Measurements from ENCODE around the gene TRIM33. TPM values are rescaled to one million over a fixed set of nuclear protein-coding genes. Genes with fewer than 3 reads are reported as not detected.

TRIM33 gene
- total and polyA plus RNA-seq, 2 donors (not counting 1 experiment from before 2014, with no cell fraction given) = 17.8 to 21.5 TPM

- Histone ChIP-seq H3K9me3 (ENCODE audit: control insufficient read depth, insufficient read depth, low read depth, low read length) (no peaks in the 10 kb centered on the region), H2AFZ (ENCODE audit: low read length) (no peak overlapping the region), H3K27me3 (ENCODE audit: control insufficient read depth, insufficient read depth, low read length) (no peaks in the 10 kb centered on the region), H3K27ac (ENCODE audit: insufficient read depth, low read length) (no peak overlapping the region), H3K79me2 (ENCODE audit: control insufficient read depth, insufficient read depth, low read length) (no peaks in the 10 kb centered on the region), H3K4me1 (ENCODE audit: control insufficient read depth, extremely low read depth, insufficient read depth, low read length) (no peaks in the 10 kb centered on the region), H3K36me3 (ENCODE audit: control insufficient read depth, insufficient read depth, low read length) (no peaks in the 10 kb centered on the region), H3K4me2 (ENCODE audit: extremely low read depth, insufficient read depth, low read length) (no peak overlapping the region), H4K20me1 (ENCODE audit: control insufficient read depth, extremely low read depth, insufficient read depth, low read length) (no peaks in the 10 kb centered on the region), H3K4me3 (replicated peaks in 1 of 4; ENCODE audit: control extremely low read depth in 1 of 4, insufficient read depth in 1 of 4, low read depth in 3 of 4, low read length in 4 of 4) (no peak overlapping the region), H3K9ac (ENCODE audit: insufficient read depth, low read length) (no peak overlapping the region)
- DNase-seq (ENCODE audit: low read depth in 2 of 2) = peak in 1 of 2 donors; percentile 11
- TF ChIP-seq EZH2 (IDR thresholded peaks at IDR 0.05; ENCODE audit: low read length, missing control alignments) (no peak), CTCF (conservative IDR thresholded peaks at IDR 0.05 in 1 of 2, IDR thresholded peaks at IDR 0.05 in 1 of 2; ENCODE audit: low read depth in 1 of 2, low read length in 2 of 2) (no peak)
Observed at GRCh38 chr1:114455102-114455785, 55.8 kb downstream of the TRIM33 start.

GRCh38 chr1:114454539-114454938 lies 56.5 kb downstream of the TRIM33 start:
- Histone ChIP-seq H3K27ac (ENCODE audit: insufficient read depth, low read length) (no peak overlapping the region), H3K79me2 (ENCODE audit: control insufficient read depth, insufficient read depth, low read length) (no peaks in the 10 kb centered on the region), H3K27me3 (ENCODE audit: control insufficient read depth, insufficient read depth, low read length) (no peaks in the 10 kb centered on the region), H2AFZ (ENCODE audit: low read length) (no peak overlapping the region), H3K4me1 (ENCODE audit: control insufficient read depth, extremely low read depth, insufficient read depth, low read length) (no peaks in the 10 kb centered on the region), H3K9me3 (ENCODE audit: control insufficient read depth, insufficient read depth, low read depth, low read length) (no peaks in the 10 kb centered on the region), H3K9ac (ENCODE audit: insufficient read depth, low read length) (no peak overlapping the region), H3K4me2 (ENCODE audit: extremely low read depth, insufficient read depth, low read length) (no peak overlapping the region), H3K4me3 (replicated peaks in 1 of 4; ENCODE audit: control extremely low read depth in 1 of 4, insufficient read depth in 1 of 4, low read depth in 3 of 4, low read length in 4 of 4) (no peak overlapping the region), H3K36me3 (ENCODE audit: control insufficient read depth, insufficient read depth, low read length) (no peaks in the 10 kb centered on the region), H4K20me1 (ENCODE audit: control insufficient read depth, extremely low read depth, insufficient read depth, low read length) (no peaks in the 10 kb centered on the region)
- TF ChIP-seq CTCF (conservative IDR thresholded peaks at IDR 0.05 in 1 of 2, IDR thresholded peaks at IDR 0.05 in 1 of 2; ENCODE audit: low read depth in 1 of 2, low read length in 2 of 2) = no peak
- TF ChIP-seq EZH2 (IDR thresholded peaks at IDR 0.05; ENCODE audit: low read length, missing control alignments) = no peak
- no peak for DNase-seq (ENCODE audit: low read depth in 2 of 2)

GRCh38 chr1:114453361-114453784 lies 57.6 kb downstream of the TRIM33 start:
- Histone ChIP-seq H3K4me1 (ENCODE audit: control insufficient read depth, extremely low read depth, insufficient read depth, low read length) (no peaks in the 10 kb centered on the region), H3K9me3 (ENCODE audit: control insufficient read depth, insufficient read depth, low read depth, low read length) (no peaks in the 10 kb centered on the region), H3K27me3 (ENCODE audit: control insufficient read depth, insufficient read depth, low read length) (no peaks in the 10 kb centered on the region), H3K79me2 (ENCODE audit: control insufficient read depth, insufficient read depth, low read length) (no peaks in the 10 kb centered on the region), H3K4me3 (replicated peaks in 1 of 4; ENCODE audit: control extremely low read depth in 1 of 4, insufficient read depth in 1 of 4, low read depth in 3 of 4, low read length in 4 of 4) (no peak overlapping the region), H4K20me1 (ENCODE audit: control insufficient read depth, extremely low read depth, insufficient read depth, low read length) (no peaks in the 10 kb centered on the region), H3K27ac (ENCODE audit: insufficient read depth, low read length) (no peak overlapping the region), H2AFZ (ENCODE audit: low read length) (no peak overlapping the region), H3K36me3 (ENCODE audit: control insufficient read depth, insufficient read depth, low read length) (no peaks in the 10 kb centered on the region), H3K9ac (ENCODE audit: insufficient read depth, low read length) (no peak overlapping the region), H3K4me2 (ENCODE audit: extremely low read depth, insufficient read depth, low read length) (no peak overlapping the region)
- no peak for DNase-seq (ENCODE audit: low read depth in 2 of 2)
- no peak for TF ChIP-seq EZH2 (IDR thresholded peaks at IDR 0.05; ENCODE audit: low read length, missing control alignments)
- no peak for TF ChIP-seq CTCF (conservative IDR thresholded peaks at IDR 0.05 in 1 of 2, IDR thresholded peaks at IDR 0.05 in 1 of 2; ENCODE audit: low read depth in 1 of 2, low read length in 2 of 2)

Data from fibroblast of lung (primary cell).